ENCODE results near the gene ALDH4A1. TPM values are rescaled to one million over a fixed set of nuclear protein-coding genes. Genes with fewer than 3 reads are reported as not detected.

Gene ALDH4A1

GRCh38 chr1:18823438-18823837 is 78.9 kb downstream of the ALDH4A1 start:
- Histone ChIP-seq H3K36me3 (ENCODE audit: insufficient read depth, low read length) (no peaks in the 10 kb centered on the region), H3K4me2 (ENCODE audit: low read length) (no peak overlapping the region), H3K4me3 (ENCODE audit: low read length) (no peak overlapping the region), H3K9me3 (replicated peaks; ENCODE audit: low read length) (no peaks in the 10 kb centered on the region), H3K4me1 (ENCODE audit: control insufficient read depth, insufficient read depth, low read length) (peaks cover 5% of the 10 kb centered on the region), H3K9ac (ENCODE audit: low read depth, low read length) (no peak overlapping the region), H3K27me3 (ENCODE audit: control insufficient read depth, insufficient read depth, low read length) (peaks cover 22% of the 10 kb centered on the region)

Small RNA genes within 50 kb of the gene (small RNA-seq; reads per million reads assigned to genes)
- not detected for gene MIR1290
- not detected for gene MIR4695
